PC-9 (cell line): Measurements from ENCODE around the gene TNFRSF12A.

Experiments used
- CTCF ChIP-seq: fragments of 200-600 bp; sonication (generic); conservative IDR thresholded peaks from 2 replicates; pipeline ENCODE4 v1.6.1; 2017; ENCODE audit warnings: mixed run types, antibody characterized with exemption, mild to moderate bottlenecking, moderate library complexity
- EZH2 ChIP-seq: fragments of 200-600 bp; sonication (generic); IDR thresholded peaks from 2 replicates; pipeline ENCODE4 v1.8.0; 2017; ENCODE audit warnings: antibody characterized with exemption, low read depth

DNA sequence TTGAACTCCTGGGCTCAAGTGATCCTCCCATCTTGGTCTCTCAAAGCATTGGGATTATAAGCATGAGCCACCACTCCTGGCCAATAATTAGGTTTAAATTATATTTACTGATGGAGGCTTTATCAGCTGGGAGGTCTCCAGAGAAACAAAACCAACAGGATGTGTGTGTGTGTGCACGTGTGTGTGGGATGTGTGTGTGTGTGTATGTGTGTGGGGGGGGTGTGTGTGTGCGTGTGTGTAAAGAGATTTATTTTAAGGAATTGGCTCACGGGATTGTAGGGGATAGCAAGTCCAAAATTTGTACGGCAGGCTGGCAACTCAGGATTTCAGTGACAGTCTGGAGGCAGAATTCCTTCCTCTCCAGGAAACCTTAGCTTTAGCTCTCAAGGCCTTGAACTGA lies 30.8 kb downstream of the TNFRSF12A start:
- TF ChIP-seq CTCF = no peak
- no peak for TF ChIP-seq EZH2
